OCI-LY1 (cell line): ENCODE measurements around the gene ARL17A.
"Not testable (repeated sequence)": the region's sequence is repeated elsewhere in the genome, so short reads cannot be mapped to it uniquely, and the experiment has no call there.

Source experiments
- EZH2 ChIP-seq: fragments of 200-600 bp; sonication (generic), shearing (Covaris generic); IDR thresholded peaks from 2 replicates; pipeline ENCODE4 v1.8.0; 2017; ENCODE audit warnings: borderline replicate concordance, mixed run types, mild to moderate bottlenecking, antibody characterized with exemption, low read length, moderate library complexity, mixed read lengths
- TF ChIP-seq, protein P1 (sequence below): fragments of 200-600 bp; sonication (generic), shearing (Covaris generic); IDR thresholded peaks from 2 replicates; pipeline ENCODE4 v1.5.1; 2017; ENCODE audit warnings: mild to moderate bottlenecking, antibody characterized with exemption, low read length, moderate library complexity, mixed read lengths

DNA sequence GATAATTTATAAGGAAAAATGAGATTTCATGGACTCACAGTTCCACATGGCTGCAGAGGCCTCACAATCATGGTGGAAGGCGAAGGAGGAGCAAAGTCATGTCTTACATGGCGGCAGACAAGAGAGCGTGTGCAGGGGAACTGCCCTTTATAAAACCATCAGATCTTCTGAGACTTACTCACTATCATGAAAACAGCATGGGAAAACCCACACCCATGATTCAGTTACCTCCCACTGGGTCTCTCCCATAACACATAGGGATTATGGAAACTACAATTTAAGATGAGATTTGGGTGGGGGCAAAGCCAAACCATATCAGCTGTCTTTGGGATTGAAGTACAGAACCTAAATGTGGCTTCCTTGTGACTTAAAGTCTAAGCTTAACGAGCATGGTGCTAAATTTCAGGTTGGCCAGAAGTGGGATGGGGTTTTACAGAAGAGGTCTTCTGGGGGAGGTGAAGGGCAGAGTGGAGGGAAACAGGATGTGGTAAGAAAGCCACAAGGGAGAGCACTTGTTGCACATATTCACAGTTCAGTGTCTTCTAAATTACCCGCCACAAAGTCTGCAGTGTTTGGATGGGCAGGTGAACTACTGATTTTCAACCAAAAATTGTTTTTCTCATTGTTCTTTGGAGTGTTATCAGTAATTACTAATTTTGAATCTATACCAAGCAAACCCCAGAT is 49.4 kb upstream of the ARL17A start:
- TF ChIP-seq, protein P1, sequence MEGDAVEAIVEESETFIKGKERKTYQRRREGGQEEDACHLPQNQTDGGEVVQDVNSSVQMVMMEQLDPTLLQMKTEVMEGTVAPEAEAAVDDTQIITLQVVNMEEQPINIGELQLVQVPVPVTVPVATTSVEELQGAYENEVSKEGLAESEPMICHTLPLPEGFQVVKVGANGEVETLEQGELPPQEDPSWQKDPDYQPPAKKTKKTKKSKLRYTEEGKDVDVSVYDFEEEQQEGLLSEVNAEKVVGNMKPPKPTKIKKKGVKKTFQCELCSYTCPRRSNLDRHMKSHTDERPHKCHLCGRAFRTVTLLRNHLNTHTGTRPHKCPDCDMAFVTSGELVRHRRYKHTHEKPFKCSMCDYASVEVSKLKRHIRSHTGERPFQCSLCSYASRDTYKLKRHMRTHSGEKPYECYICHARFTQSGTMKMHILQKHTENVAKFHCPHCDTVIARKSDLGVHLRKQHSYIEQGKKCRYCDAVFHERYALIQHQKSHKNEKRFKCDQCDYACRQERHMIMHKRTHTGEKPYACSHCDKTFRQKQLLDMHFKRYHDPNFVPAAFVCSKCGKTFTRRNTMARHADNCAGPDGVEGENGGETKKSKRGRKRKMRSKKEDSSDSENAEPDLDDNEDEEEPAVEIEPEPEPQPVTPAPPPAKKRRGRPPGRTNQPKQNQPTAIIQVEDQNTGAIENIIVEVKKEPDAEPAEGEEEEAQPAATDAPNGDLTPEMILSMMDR: not testable (repeated sequence)
- not testable (repeated sequence) for TF ChIP-seq EZH2
